OCI-LY3 (cell line): ENCODE data around the gene HCFC1R1.
"Not testable (repeated sequence)": the region's sequence is repeated elsewhere in the genome, so short reads cannot be mapped to it uniquely, and the experiment has no call there.

Experiments used
- CTCF ChIP-seq: fragments of 200-600, 300-600 bp; sonication (generic); IDR thresholded peaks from 2 replicates; pipeline ENCODE4 v1.5.1; 2014; ENCODE audit warnings: antibody characterized with exemption, low read length, low read depth
- EZH2phosphoT487 ChIP-seq: fragments of 200-600 bp; shearing (Covaris generic); IDR thresholded peaks from 2 replicates; pipeline ENCODE4 v1.6.1; 2018; ENCODE audit warnings: antibody characterized with exemption, mixed run types, low read depth

DNA sequence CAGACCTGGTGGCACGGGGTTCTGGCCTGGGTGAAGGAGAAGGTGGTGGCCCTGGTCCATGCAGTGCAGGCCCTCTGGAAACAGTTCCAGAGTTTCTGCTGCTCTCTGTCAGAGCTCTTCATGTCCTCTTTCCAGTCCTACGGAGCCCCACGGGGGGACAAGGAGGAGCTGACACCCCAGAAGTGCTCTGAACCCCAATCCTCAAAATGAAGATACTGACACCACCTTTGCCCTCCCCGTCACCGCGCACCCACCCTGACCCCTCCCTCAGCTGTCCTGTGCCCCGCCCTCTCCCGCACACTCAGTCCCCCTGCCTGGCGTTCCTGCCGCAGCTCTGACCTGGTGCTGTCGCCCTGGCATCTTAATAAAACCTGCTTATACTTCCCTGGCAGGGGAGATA is 45.4 kb upstream of the HCFC1R1 start:
- TF ChIP-seq CTCF, EZH2phosphoT487: not testable (repeated sequence)
